ACC112 (cell line): ENCODE results near the gene HMX1.

Experiments
- H2AFZ ChIP-seq: fragments of 200-600 bp; sonication (generic); one replicate; pipeline ENCODE4 v1.6.0; 2017; ENCODE audit warnings: antibody characterized with exemption, low read length; ENCODE audit not compliant: unreplicated experiment
- H3K27ac ChIP-seq: fragments of 200-600 bp; sonication (generic); 2 replicates; pipeline ENCODE4 v1.5.1; 2014; ENCODE audit warnings: low read depth, mild to moderate bottlenecking, antibody characterized with exemption, low read length, moderate library complexity
- H3K27me3 ChIP-seq: fragments of 200-600 bp; sonication (generic); 2 replicates; pipeline ENCODE4 v1.6.1; 2014; ENCODE audit warnings: mild to moderate bottlenecking, antibody characterized with exemption, low read length, moderate library complexity, mixed read lengths; ENCODE audit not compliant: insufficient read depth
- H3K36me3 ChIP-seq: fragments of 200-600 bp; sonication (generic); 2 replicates; pipeline ENCODE4 v1.6.1; 2016; ENCODE audit warnings: mild to moderate bottlenecking, antibody characterized with exemption, low read length, moderate library complexity, mixed read lengths; ENCODE audit not compliant: insufficient read depth
- H3K4me1 ChIP-seq: fragments of 200-600 bp; sonication (generic); one replicate; pipeline ENCODE4 v1.6.1; 2016; ENCODE audit warnings: low read length, mixed read lengths; ENCODE audit not compliant: insufficient read depth, unreplicated experiment, control insufficient read depth
- H3K4me3 ChIP-seq: fragments of 200-600 bp; sonication (generic); 2 replicates; pipeline ENCODE4 v1.5.1; 2014; ENCODE audit warnings: mild to moderate bottlenecking, low read depth, low read length
- H3K79me2 ChIP-seq: fragments of 200-600 bp; sonication (generic); one replicate; pipeline ENCODE4 v1.6.0; 2016; ENCODE audit warnings: low read length; ENCODE audit not compliant: control insufficient read depth, unreplicated experiment, insufficient read depth

HMX1 gene

DNA sequence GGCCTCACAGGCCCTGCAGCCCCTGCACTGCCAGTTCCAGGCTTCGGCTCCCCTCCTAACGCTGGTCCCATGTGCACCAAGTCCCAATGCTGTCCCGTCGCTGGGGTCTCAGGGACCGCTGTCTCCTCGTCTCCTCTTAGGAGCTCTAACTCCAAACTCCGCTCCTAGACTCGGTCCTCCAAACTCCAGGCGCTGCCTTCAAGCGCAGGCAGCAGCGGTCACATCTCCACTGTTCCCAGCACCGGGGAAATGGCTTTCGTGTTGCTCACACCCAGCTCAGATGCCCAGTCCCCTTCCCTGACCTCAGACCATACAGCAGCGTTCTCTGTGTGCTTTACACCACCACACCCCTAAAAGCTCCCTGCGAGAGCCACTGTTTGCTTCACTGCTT, 19.6 kb upstream of the HMX1 start:
- Histone ChIP-seq H3K79me2 (no peaks in the 10 kb centered on the region), H3K27me3 (peaks cover 67% of the 10 kb centered on the region), H3K27ac (no peak overlapping the region), H3K4me1 (no peaks in the 10 kb centered on the region), H2AFZ (no peak overlapping the region), H3K36me3 (no peaks in the 10 kb centered on the region), H3K4me3 (no peak overlapping the region)

DNA sequence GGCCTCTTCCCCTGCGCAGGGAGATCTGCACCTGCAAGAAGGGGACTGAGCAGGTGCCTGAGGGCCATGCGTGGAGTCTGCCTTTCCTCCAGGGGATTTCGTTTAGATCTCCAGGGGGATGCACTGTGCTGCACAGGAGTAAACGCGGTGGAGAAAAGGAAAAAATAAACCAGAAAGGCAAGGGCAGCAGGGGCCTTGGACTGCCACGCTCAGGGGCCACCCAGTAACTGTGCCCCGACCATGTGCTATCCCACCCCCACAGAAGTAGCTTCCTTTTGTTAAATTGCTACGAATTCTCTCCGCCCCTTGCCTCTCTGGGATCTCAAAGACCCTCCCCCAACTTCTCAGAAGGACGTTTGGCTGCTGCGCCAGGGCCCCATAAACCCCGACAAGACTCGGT, 17.2 kb upstream of the HMX1 start:
- Histone ChIP-seq H3K27me3 (peaks cover 48% of the 10 kb centered on the region), H3K4me1 (no peaks in the 10 kb centered on the region), H3K36me3 (no peaks in the 10 kb centered on the region), H3K79me2 (no peaks in the 10 kb centered on the region), H2AFZ (no peak overlapping the region), H3K4me3 (no peak overlapping the region), H3K27ac (no peak overlapping the region)

DNA sequence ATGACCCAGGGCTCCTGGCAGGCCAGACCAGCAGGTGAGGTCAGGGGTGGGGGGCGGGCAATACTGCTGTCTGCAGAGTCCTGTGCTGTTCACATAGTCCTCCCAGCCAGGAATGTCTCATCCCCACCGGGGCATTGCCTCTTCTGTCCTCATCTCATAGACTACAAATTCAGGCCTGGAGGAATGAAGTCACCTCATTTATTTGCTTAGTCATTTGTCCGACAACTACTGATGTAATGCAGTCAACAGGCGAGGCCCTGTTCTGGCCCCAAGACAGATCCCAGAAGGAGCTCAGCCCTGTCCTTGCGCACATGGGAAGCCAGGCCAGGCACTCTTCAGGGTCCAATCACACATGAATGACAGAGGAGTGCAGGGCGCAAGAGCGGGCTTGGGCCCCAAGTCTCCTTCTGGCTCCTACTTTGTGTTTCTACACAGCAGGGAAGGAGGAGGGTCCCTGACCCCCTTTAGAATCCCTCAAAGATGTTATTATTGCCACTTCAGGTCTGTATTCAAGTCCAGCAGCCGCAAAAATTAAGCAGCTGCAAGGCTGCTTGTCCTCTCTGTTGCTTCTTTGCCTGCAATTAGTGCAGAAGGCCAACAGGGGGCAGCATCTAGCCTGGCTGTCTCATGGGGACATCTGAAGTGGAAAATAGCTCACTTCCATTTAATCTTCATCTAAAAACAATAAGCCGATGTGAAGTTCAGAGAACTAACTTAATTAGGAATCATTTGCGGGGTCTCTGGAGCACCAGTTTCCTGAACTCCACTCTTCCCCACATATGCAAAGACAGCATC, 15.2 kb upstream of the HMX1 start:
- Histone ChIP-seq H3K36me3 (no peaks in the 10 kb centered on the region), H2AFZ (no peak overlapping the region), H3K79me2 (no peaks in the 10 kb centered on the region), H3K27ac (no peak overlapping the region), H3K27me3 (peaks cover 29% of the 10 kb centered on the region), H3K4me1 (no peaks in the 10 kb centered on the region), H3K4me3 (no peak overlapping the region)

- Histone ChIP-seq H3K4me3 (no peak overlapping the region), H3K4me1 (no peaks in the 10 kb centered on the region), H3K79me2 (no peaks in the 10 kb centered on the region), H3K27me3 (peaks cover 17% of the 10 kb centered on the region), H3K27ac (no peak overlapping the region), H2AFZ (no peak overlapping the region), H3K36me3 (no peaks in the 10 kb centered on the region)
Observed at GRCh38 chr4:8882239-8882638, 10.6 kb upstream of the HMX1 start.

DNA sequence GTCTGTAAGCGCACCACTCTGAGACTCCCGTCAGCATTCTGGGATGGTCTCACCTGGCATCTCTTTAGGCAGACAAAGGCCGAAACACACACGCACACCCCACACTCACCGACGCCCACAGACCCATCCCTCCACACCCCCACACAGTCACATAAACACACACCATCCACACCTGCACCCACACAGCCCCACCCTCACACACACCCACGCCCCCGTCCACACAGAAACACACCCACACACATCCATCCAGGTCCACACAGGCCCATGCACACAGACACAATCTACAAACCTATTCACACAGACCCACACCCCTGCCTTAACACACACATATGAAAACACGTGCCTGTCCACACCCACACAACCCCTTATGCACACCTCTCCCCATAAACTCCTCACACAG, 9.2 kb upstream of the HMX1 start:
- Histone ChIP-seq H3K27ac (no peak overlapping the region), H3K27me3 (peaks cover 31% of the 10 kb centered on the region), H3K79me2 (no peaks in the 10 kb centered on the region), H3K36me3 (no peaks in the 10 kb centered on the region), H2AFZ (no peak overlapping the region), H3K4me1 (no peaks in the 10 kb centered on the region), H3K4me3 (no peak overlapping the region)

- H3K36me3 ChIP-seq, result no peaks in the 10 kb centered on the region
- H3K27me3 ChIP-seq, result peaks cover 43% of the 10 kb centered on the region
- H3K4me3 ChIP-seq, result no peak overlapping the region
- no peaks in the 10 kb centered on the region for H3K79me2 ChIP-seq
- H3K27ac ChIP-seq, result no peak overlapping the region
- H2AFZ ChIP-seq, result no peak overlapping the region
- no peaks in the 10 kb centered on the region for H3K4me1 ChIP-seq
Observed at GRCh38 chr4:8879574-8879973, 7.9 kb upstream of the HMX1 start.

GRCh38 chr4:8878421-8878820, 6.8 kb upstream of the HMX1 start:
- Histone ChIP-seq H3K4me1 (no peaks in the 10 kb centered on the region), H3K36me3 (no peaks in the 10 kb centered on the region), H3K27me3 (peaks cover 55% of the 10 kb centered on the region), H3K4me3 (no peak overlapping the region), H3K79me2 (no peaks in the 10 kb centered on the region), H3K27ac (no peak overlapping the region), H2AFZ (no peak overlapping the region)

- Histone ChIP-seq H3K27me3 (peaks cover 62% of the 10 kb centered on the region), H3K36me3 (no peaks in the 10 kb centered on the region), H2AFZ (no peak overlapping the region), H3K79me2 (no peaks in the 10 kb centered on the region), H3K27ac (no peak overlapping the region), H3K4me3 (no peak overlapping the region), H3K4me1 (no peaks in the 10 kb centered on the region)
Observed at GRCh38 chr4:8877780-8878040, 6.1 kb upstream of the HMX1 start.

- Histone ChIP-seq H3K79me2 (no peaks in the 10 kb centered on the region), H3K4me3 (no peak overlapping the region), H3K36me3 (no peaks in the 10 kb centered on the region), H3K27me3 (peaks cover 67% of the 10 kb centered on the region), H3K27ac (no peak overlapping the region), H3K4me1 (no peaks in the 10 kb centered on the region), H2AFZ (no peak overlapping the region)
Observed at GRCh38 chr4:8876982-8877779, 5.5 kb upstream of the HMX1 start.

- no peak overlapping the region for H3K27ac ChIP-seq
Observed at GRCh38 chr4:8874896-8875680, 3.4 kb upstream of the HMX1 start.

More at GRCh38 chr4:8874896-8875680, 3.4 kb upstream of the HMX1 start:
- H3K4me3 ChIP-seq, result no peak overlapping the region
- H2AFZ ChIP-seq, result no peak overlapping the region
- no peaks in the 10 kb centered on the region for H3K79me2 ChIP-seq
- no peaks in the 10 kb centered on the region for H3K4me1 ChIP-seq
- H3K27me3 ChIP-seq, result peaks cover 84% of the 10 kb centered on the region
- no peaks in the 10 kb centered on the region for H3K36me3 ChIP-seq
